H9 (cell line): ENCODE data around the gene XRN1. TPM values are rescaled to one million over a fixed set of nuclear protein-coding genes. Genes with fewer than 3 reads are reported as not detected.

ENCODE experiments used
- DNase-seq: peaks from one replicate; pipeline ENCODE4 v3.0.0-alpha.2; 2017
- H2AFZ ChIP-seq: one replicate; pipeline ENCODE4 v1.6.1; 2013; ENCODE audit warnings: mild to moderate bottlenecking, low read length, control low read depth, moderate library complexity
- H2AK5ac ChIP-seq: 2 replicates; pipeline ENCODE4 v1.6.1; 2013; ENCODE audit warnings: low read length, control low read depth, mixed read lengths; ENCODE audit not compliant: insufficient read length
- H2BK120ac ChIP-seq: one replicate; pipeline ENCODE4 v1.6.1; 2013; ENCODE audit warnings: low read depth, mild to moderate bottlenecking, low read length, control low read depth, inconsistent platforms; ENCODE audit not compliant: poor library complexity, severe bottlenecking
- H2BK12ac ChIP-seq: 2 replicates; pipeline ENCODE4 v1.6.1; 2013; ENCODE audit warnings: low read length, control low read depth, mixed read lengths, low read depth; ENCODE audit not compliant: insufficient read length
- H2BK15ac ChIP-seq: 2 replicates; pipeline ENCODE4 v1.6.1; 2013; ENCODE audit warnings: low read depth, low read length, control low read depth
- H2BK20ac ChIP-seq: one replicate; pipeline ENCODE4 v1.6.1; 2013; ENCODE audit warnings: low read depth, mild to moderate bottlenecking, low read length, control low read depth, inconsistent platforms; ENCODE audit not compliant: poor library complexity, severe bottlenecking
- H2BK5ac ChIP-seq: 2 replicates; pipeline ENCODE4 v1.6.1; 2013; ENCODE audit warnings: low read length, control low read depth, mixed read lengths; ENCODE audit not compliant: insufficient read length
- H3K14ac ChIP-seq: 2 replicates; pipeline ENCODE4 v1.6.1; 2013; ENCODE audit warnings: low read length, control low read depth; ENCODE audit not compliant: insufficient read depth
- H3K18ac ChIP-seq: 2 replicates; pipeline ENCODE4 v1.6.1; 2013; ENCODE audit warnings: low read depth, mild to moderate bottlenecking, mixed read lengths, low read length, control low read depth; ENCODE audit not compliant: insufficient read length
- H3K23ac ChIP-seq: 2 replicates; pipeline ENCODE4 v1.6.1; 2013; ENCODE audit warnings: low read length, control low read depth, mixed read lengths, low read depth; ENCODE audit not compliant: insufficient read length
- H3K23me2 ChIP-seq: 2 replicates; pipeline ENCODE4 v1.6.1; 2013; ENCODE audit warnings: low read depth, mild to moderate bottlenecking, mixed read lengths, low read length, control low read depth; ENCODE audit not compliant: insufficient read length, poor library complexity, severe bottlenecking
- H3K27ac ChIP-seq: 2 replicates; pipeline ENCODE4 v1.5.1; 2013; ENCODE audit warnings: low read length, control low read depth, mixed read lengths, low read depth; ENCODE audit not compliant: insufficient read length
- H3K27me3 ChIP-seq: 2 replicates; pipeline ENCODE4 v1.6.1; 2013; ENCODE audit warnings: low read length, control low read depth, inconsistent platforms; ENCODE audit not compliant: insufficient read depth
- H3K4ac ChIP-seq: 2 replicates; pipeline ENCODE4 v1.6.1; 2013; ENCODE audit warnings: low read depth, mild to moderate bottlenecking, control low read depth, inconsistent platforms, low read length, moderate library complexity
- H3K4me1 ChIP-seq: 2 replicates; pipeline ENCODE4 v1.6.1; 2013; ENCODE audit warnings: low read length, control low read depth, inconsistent platforms; ENCODE audit not compliant: insufficient read depth
- H3K4me2 ChIP-seq: 2 replicates; pipeline ENCODE4 v1.6.1; 2013; ENCODE audit warnings: low read length, control low read depth, mixed read lengths; ENCODE audit not compliant: insufficient read length, insufficient read depth
- H3K56ac ChIP-seq: 2 replicates; pipeline ENCODE4 v1.6.1; 2013; ENCODE audit warnings: low read depth, mild to moderate bottlenecking, mixed read lengths, low read length, control low read depth; ENCODE audit not compliant: insufficient read length
- H3K79me1 ChIP-seq: 2 replicates; pipeline ENCODE4 v1.6.1; 2013; ENCODE audit warnings: low read depth, mild to moderate bottlenecking, moderate library complexity, low read length, control low read depth, inconsistent platforms; ENCODE audit not compliant: insufficient read depth, poor library complexity, severe bottlenecking
- H3K79me2 ChIP-seq: 2 replicates; pipeline ENCODE4 v1.6.1; 2013; ENCODE audit warnings: low read length, control low read depth, inconsistent platforms; ENCODE audit not compliant: insufficient read depth
- H3K9ac ChIP-seq: 2 replicates; pipeline ENCODE4 v1.6.1; 2013; ENCODE audit warnings: low read length, control low read depth, mixed read lengths; ENCODE audit not compliant: insufficient read length; ENCODE audit errors: extremely low read depth
- H3K9me3 ChIP-seq: one replicate; pipeline ENCODE4 v1.6.1; 2013; ENCODE audit warnings: low read depth, low read length, inconsistent platforms; ENCODE audit not compliant: control insufficient read depth
- H3T11ph ChIP-seq: one replicate; pipeline ENCODE4 v1.6.1; 2013; ENCODE audit warnings: mild to moderate bottlenecking, low read length, control low read depth, inconsistent platforms
- H4K20me1 ChIP-seq: one replicate; pipeline ENCODE4 v1.6.1; 2013; ENCODE audit not compliant: control insufficient read depth, insufficient read length, insufficient read depth
- H4K5ac ChIP-seq: 2 replicates; pipeline ENCODE4 v1.6.1; 2013; ENCODE audit warnings: low read depth, mild to moderate bottlenecking, mixed read lengths, low read length, control low read depth; ENCODE audit not compliant: insufficient read length
- H4K8ac ChIP-seq: replicated peaks from 2 replicates; pipeline ENCODE4 v1.6.1; 2013; ENCODE audit warnings: low read length, control low read depth, mixed read lengths, low read depth; ENCODE audit not compliant: insufficient read length
- H4K91ac ChIP-seq: 2 replicates; pipeline ENCODE4 v1.6.1; 2013; ENCODE audit warnings: low read depth, mild to moderate bottlenecking, moderate library complexity, mixed read lengths, low read length, control low read depth; ENCODE audit not compliant: insufficient read length
- H3K27ac Mint-ChIP-seq, 3 experiments: 2 replicates in 2 of 3; 3 replicates in 1 of 3; pipeline ENCODE4 v1.8.0; 2020 to 2021; ENCODE audit warnings: mixed read lengths in 3 of 3, mild to moderate bottlenecking in 1 of 3, moderate library complexity in 1 of 3
- H3K27me3 Mint-ChIP-seq: 2 replicates; pipeline ENCODE4 v1.8.0; 2021; ENCODE audit warnings: low read depth, mild to moderate bottlenecking, moderate library complexity, mixed read lengths
- H3K36me3 Mint-ChIP-seq, 3 experiments: 2 replicates in 2 of 3; 3 replicates in 1 of 3; pipeline ENCODE4 v1.8.0; 2020 to 2021; ENCODE audit warnings: low read depth in 3 of 3, mixed read lengths in 3 of 3; ENCODE audit not compliant: insufficient read depth in 1 of 3
- H3K4me1 Mint-ChIP-seq, 2 experiments: 2 replicates each; pipeline ENCODE4 v1.8.0; 2020; ENCODE audit warnings: mixed read lengths in 2 of 2
- H3K4me3 Mint-ChIP-seq, 2 experiments: 2 replicates in 1 of 2; 3 replicates in 1 of 2; pipeline ENCODE4 v1.8.0; 2020 to 2021; ENCODE audit warnings: mild to moderate bottlenecking in 2 of 2, mixed read lengths in 2 of 2, moderate library complexity in 1 of 2
- H3K9me3 Mint-ChIP-seq, 2 experiments: 2 replicates in 1 of 2; 3 replicates in 1 of 2; pipeline ENCODE4 v1.8.0; 2020; ENCODE audit warnings: mild to moderate bottlenecking in 2 of 2, mixed read lengths in 2 of 2, moderate library complexity in 1 of 2
- WGBS: extraction: QIAGEN DNeasy Blood & Tissue Kit; methylation state at CpG from one replicate; pipeline ENCODE4 v1.1.7; 2013; ENCODE audit warnings: missing lambda C conversion rate, low lambda C conversion rate, mixed read lengths; ENCODE audit not compliant: insufficient read length; ENCODE audit errors: extremely low coverage; 5-methylcytosine and 5-hydroxymethylcytosine counted together
- total RNA-seq: library from RNA; stranded (reverse); gene quantifications from 2 replicates; pipeline ENCODE4 v1.2.1, GENCODE V29; 2021
- TF ChIP-seq, protein P1 (sequence below): fragments of 200-600 bp; sonication (generic); conservative IDR thresholded peaks from 3 replicates; pipeline ENCODE4 v1.8.0; 2021; ENCODE audit warnings: antibody characterized with exemption, mild to moderate bottlenecking

Gene XRN1
- total RNA-seq, 1 experiment from 2014 or later, result 15.0 TPM

DNA sequence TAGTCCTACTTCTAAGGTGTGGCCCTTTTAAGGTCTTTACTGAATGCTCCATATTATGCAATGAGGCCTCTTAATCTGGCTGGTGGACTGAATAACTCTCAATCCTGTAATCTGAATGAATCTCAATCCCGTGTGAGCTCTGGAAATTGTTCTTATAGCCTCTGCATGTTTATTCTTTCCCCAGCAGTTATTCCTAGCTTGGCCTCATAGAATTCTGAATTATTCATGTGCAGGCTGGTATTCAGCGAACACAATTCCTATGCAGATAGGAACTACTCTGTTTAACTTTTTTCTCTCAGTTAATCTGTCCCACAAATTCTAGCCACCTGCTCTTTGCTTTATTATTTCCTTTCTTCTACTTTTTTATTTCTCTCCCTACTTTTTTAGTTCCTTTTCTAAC is 44.3 kb upstream of the XRN1 start:
- H3K27ac ChIP-seq, result no peak overlapping the region
- H4K91ac ChIP-seq, result no peak overlapping the region
- H2AK5ac ChIP-seq, result no peak overlapping the region
- no peak overlapping the region for H3K4me2 ChIP-seq
- no peak overlapping the region for H3K9ac ChIP-seq
- H4K5ac ChIP-seq, result no peak overlapping the region
- no peaks in the 10 kb centered on the region for H3K79me1 ChIP-seq
- H3T11ph ChIP-seq, result no peak overlapping the region
- H3K79me2 ChIP-seq, result no peaks in the 10 kb centered on the region
- H2BK12ac ChIP-seq, result no peak overlapping the region
- no peaks in the 10 kb centered on the region for H3K27me3 Mint-ChIP-seq
- no peak overlapping the region for H3K23ac ChIP-seq
- no peak overlapping the region for H2AFZ ChIP-seq
- no peak overlapping the region for H4K8ac ChIP-seq
- no peak overlapping the region for H3K18ac ChIP-seq
- H2BK5ac ChIP-seq, result no peak overlapping the region
- H3K27ac Mint-ChIP-seq, result no peak overlapping the region
- H3K14ac ChIP-seq, result no peak overlapping the region
- no peaks in the 10 kb centered on the region for H3K27me3 ChIP-seq
- H3K4me3 Mint-ChIP-seq, result no peak overlapping the region
- H3K9me3 ChIP-seq, result no peaks in the 10 kb centered on the region
- no peak overlapping the region for H3K56ac ChIP-seq
- no peaks in the 10 kb centered on the region for H4K20me1 ChIP-seq
- no CpG with 5 or more reads among the region's 2 CpGs for WGBS
- DNase-seq, result no peak
- no peaks in the 10 kb centered on the region for H3K4me1 Mint-ChIP-seq
- no peaks in the 10 kb centered on the region for H3K9me3 Mint-ChIP-seq
- H3K4ac ChIP-seq, result no peak overlapping the region
- H2BK20ac ChIP-seq, result no peak overlapping the region
- no peak overlapping the region for H2BK120ac ChIP-seq
- TF ChIP-seq, protein P1, sequence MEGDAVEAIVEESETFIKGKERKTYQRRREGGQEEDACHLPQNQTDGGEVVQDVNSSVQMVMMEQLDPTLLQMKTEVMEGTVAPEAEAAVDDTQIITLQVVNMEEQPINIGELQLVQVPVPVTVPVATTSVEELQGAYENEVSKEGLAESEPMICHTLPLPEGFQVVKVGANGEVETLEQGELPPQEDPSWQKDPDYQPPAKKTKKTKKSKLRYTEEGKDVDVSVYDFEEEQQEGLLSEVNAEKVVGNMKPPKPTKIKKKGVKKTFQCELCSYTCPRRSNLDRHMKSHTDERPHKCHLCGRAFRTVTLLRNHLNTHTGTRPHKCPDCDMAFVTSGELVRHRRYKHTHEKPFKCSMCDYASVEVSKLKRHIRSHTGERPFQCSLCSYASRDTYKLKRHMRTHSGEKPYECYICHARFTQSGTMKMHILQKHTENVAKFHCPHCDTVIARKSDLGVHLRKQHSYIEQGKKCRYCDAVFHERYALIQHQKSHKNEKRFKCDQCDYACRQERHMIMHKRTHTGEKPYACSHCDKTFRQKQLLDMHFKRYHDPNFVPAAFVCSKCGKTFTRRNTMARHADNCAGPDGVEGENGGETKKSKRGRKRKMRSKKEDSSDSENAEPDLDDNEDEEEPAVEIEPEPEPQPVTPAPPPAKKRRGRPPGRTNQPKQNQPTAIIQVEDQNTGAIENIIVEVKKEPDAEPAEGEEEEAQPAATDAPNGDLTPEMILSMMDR, result no peak
- no peak overlapping the region for H2BK15ac ChIP-seq
- peaks cover 3 to 25% (median 12%) of the 10 kb centered on the region in 3 experiments; a peak in 5 of 7 replicates for H3K36me3 Mint-ChIP-seq
- H3K23me2 ChIP-seq, result no peaks in the 10 kb centered on the region
- H3K4me1 ChIP-seq, result no peaks in the 10 kb centered on the region
